ENCODE data around the gene MICU1. TPM values are rescaled to one million over a fixed set of nuclear protein-coding genes. Genes with fewer than 3 reads are reported as not detected.

MICU1 gene
- total and polyA plus RNA-seq, 10 of the 15 experiments (the other 5 are each of a cell fraction or from before 2014, with no cell fraction given): 18.2 to 36.4 (median 22.2) TPM

DNA sequence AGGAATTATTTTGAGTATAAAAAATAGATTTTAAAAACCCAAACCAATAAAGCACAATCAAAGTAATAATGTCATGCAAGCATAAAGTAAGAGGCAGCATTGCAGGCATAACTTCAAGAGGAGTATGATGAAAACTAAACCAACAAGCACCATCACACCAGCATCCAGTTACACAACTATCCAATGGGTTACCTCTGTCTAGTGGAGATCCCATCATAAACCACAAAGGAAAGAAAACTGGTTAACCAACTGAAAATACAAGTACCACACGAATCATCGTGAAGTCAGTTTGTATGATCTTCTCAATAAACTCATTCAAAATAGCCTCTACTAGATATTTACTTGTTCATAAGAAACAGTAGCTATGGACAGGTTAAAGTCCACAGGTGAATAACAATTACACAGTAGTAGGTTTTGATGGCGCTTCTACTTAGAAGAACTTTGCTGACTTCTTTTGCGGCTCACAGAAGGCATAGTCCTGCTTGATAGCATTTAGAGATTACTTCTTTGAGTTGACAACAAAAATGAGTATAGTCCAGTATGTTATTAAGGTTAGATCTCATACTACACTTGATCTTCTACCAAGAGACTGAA is 116.6 kb downstream of the MICU1 start:
- no peaks in the 10 kb centered on the region; the same call in 2 of the 3 replicates for H3K9me3 ChIP-seq (replicated peaks; ENCODE audit: control insufficient read depth, insufficient read depth, low read length)
- intact Hi-C loops (cut with micrococcal nuclease; ENCODE audit: unreplicated experiment): no loop called here
- TF ChIP-seq SREBF2 (IDR thresholded peaks at IDR 0.05; ENCODE audit: low read length) (no peak), NFXL1 (IDR thresholded peaks at IDR 0.05; ENCODE audit: borderline replicate concordance) (no peak)
- TF ChIP-seq, protein P1, sequence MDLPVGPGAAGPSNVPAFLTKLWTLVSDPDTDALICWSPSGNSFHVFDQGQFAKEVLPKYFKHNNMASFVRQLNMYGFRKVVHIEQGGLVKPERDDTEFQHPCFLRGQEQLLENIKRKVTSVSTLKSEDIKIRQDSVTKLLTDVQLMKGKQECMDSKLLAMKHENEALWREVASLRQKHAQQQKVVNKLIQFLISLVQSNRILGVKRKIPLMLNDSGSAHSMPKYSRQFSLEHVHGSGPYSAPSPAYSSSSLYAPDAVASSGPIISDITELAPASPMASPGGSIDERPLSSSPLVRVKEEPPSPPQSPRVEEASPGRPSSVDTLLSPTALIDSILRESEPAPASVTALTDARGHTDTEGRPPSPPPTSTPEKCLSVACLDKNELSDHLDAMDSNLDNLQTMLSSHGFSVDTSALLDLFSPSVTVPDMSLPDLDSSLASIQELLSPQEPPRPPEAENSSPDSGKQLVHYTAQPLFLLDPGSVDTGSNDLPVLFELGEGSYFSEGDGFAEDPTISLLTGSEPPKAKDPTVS (IDR thresholded peaks at IDR 0.05; ENCODE audit: low read depth, low read length): no peak
- no peak overlapping the region for H3K4me2 ChIP-seq (ENCODE audit: control insufficient read depth, insufficient read depth)
- H3K4me1 ChIP-seq (ENCODE audit: control insufficient read depth, insufficient read depth, low read length): no peaks in the 10 kb centered on the region
- CTCF ChIA-PET: no interaction called here
- FAIRE-seq: no peak
- BruUV-seq (replicated peaks): no TSS peak
- no peak for ATAC-seq
- H3K36me3 ChIP-seq (ENCODE audit: control insufficient read depth in 2 of 2, insufficient read depth in 2 of 2, low read length in 1 of 2): no peaks in the 10 kb centered on the region
- H3K9ac ChIP-seq (ENCODE audit: control insufficient read depth, insufficient read depth, low read length): no peak overlapping the region
- H3K27me3 ChIP-seq (replicated peaks in 1 of 2; ENCODE audit: control insufficient read depth in 2 of 2, insufficient read depth in 2 of 2, low read length in 1 of 2): no peaks in the 10 kb centered on the region
- SMC1A ChIA-PET (ENCODE audit: uncharacterized antibody, unreplicated experiment): no interaction called here
- POLR2A ChIA-PET: no interaction called here
- in situ Hi-C loops (cut with MboI): no loop called here
- H3K4me3 ChIP-seq: no peak overlapping the region
- 100% methylated on average over 4 of the region's 4 CpGs for WGBS (ENCODE audit: insufficient coverage, insufficient replicate concordance, low lambda C conversion rate, missing lambda C conversion rate)
- no peaks in the 10 kb centered on the region for H4K20me1 ChIP-seq (ENCODE audit: control insufficient read depth, insufficient read depth)
- no peak overlapping the region for H3K27ac ChIP-seq (ENCODE audit: control insufficient read depth, insufficient read depth)
- DNase-seq (ENCODE audit: low read depth, low spot score): no peak
- H3K79me2 ChIP-seq (ENCODE audit: control insufficient read depth, insufficient read depth, low read length): no peaks in the 10 kb centered on the region
- H2AFZ ChIP-seq (ENCODE audit: control insufficient read depth, low read depth, low read length): no peak overlapping the region
- RAD21 ChIA-PET (ENCODE audit: unreplicated experiment): no interaction called here

DNA sequence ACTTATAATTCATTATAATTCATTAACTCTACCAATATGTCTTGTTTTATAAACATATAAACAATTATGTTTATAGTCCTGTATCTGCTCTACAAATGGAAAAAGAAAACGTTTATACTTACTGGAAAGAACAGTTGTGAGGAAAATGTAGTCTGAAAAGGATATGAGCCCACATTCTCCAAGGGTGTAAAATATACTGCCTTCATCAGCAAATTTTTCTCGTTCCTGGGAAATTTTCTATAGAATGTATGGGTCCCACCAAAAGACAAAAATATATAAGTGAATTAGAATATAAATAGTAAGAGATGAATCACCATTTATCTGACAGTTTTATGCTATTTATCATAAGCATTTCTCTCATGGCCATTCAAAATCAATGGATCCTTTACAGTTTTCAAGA is 117.8 kb downstream of the MICU1 start:
- H2AFZ ChIP-seq (ENCODE audit: control insufficient read depth, low read depth, low read length): no peak overlapping the region
- no peak overlapping the region for H3K27ac ChIP-seq (ENCODE audit: control insufficient read depth, insufficient read depth)
- ChIA-PET CTCF (no interaction called here), POLR2A (no interaction called here), RAD21 (ENCODE audit: unreplicated experiment) (no interaction called here), SMC1A (ENCODE audit: uncharacterized antibody, unreplicated experiment) (no interaction called here)
- DNase-seq (ENCODE audit: low read depth, low spot score): no peak
- intact Hi-C loops (cut with micrococcal nuclease; ENCODE audit: unreplicated experiment) (no loop called here), in situ Hi-C loops (cut with MboI) (no loop called here)
- no peak for ATAC-seq
- no peaks in the 10 kb centered on the region for H3K27me3 ChIP-seq (replicated peaks in 1 of 2; ENCODE audit: control insufficient read depth in 2 of 2, insufficient read depth in 2 of 2, low read length in 1 of 2)
- no peaks in the 10 kb centered on the region for H4K20me1 ChIP-seq (ENCODE audit: control insufficient read depth, insufficient read depth)
- H3K4me3 ChIP-seq: no peak overlapping the region
- 90% methylated on average over 2 of the region's 2 CpGs for WGBS (ENCODE audit: insufficient coverage, insufficient replicate concordance, low lambda C conversion rate, missing lambda C conversion rate)
- no peak for FAIRE-seq
- H3K9ac ChIP-seq (ENCODE audit: control insufficient read depth, insufficient read depth, low read length): no peak overlapping the region
- no peaks in the 10 kb centered on the region for H3K36me3 ChIP-seq (ENCODE audit: control insufficient read depth in 2 of 2, insufficient read depth in 2 of 2, low read length in 1 of 2)
- H3K9me3 ChIP-seq (replicated peaks; ENCODE audit: control insufficient read depth, insufficient read depth, low read length): no peaks in the 10 kb centered on the region; the same call in 2 of the 3 replicates
- BruUV-seq (replicated peaks): no TSS peak
- no peak overlapping the region for H3K4me2 ChIP-seq (ENCODE audit: control insufficient read depth, insufficient read depth)
- no peaks in the 10 kb centered on the region for H3K79me2 ChIP-seq (ENCODE audit: control insufficient read depth, insufficient read depth, low read length)
- H3K4me1 ChIP-seq (ENCODE audit: control insufficient read depth, insufficient read depth, low read length): no peaks in the 10 kb centered on the region
- TF ChIP-seq NFXL1 (IDR thresholded peaks at IDR 0.05; ENCODE audit: borderline replicate concordance): no peak
- TF ChIP-seq PAX8 (IDR thresholded peaks at IDR 0.05): no peak
- TF ChIP-seq, protein P2, sequence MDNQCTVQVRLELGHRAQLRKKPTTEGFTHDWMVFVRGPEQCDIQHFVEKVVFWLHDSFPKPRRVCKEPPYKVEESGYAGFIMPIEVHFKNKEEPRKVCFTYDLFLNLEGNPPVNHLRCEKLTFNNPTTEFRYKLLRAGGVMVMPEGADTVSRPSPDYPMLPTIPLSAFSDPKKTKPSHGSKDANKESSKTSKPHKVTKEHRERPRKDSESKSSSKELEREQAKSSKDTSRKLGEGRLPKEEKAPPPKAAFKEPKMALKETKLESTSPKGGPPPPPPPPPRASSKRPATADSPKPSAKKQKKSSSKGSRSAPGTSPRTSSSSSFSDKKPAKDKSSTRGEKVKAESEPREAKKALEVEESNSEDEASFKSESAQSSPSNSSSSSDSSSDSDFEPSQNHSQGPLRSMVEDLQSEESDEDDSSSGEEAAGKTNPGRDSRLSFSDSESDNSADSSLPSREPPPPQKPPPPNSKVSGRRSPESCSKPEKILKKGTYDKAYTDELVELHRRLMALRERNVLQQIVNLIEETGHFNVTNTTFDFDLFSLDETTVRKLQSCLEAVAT (IDR thresholded peaks at IDR 0.05): no peak
- no peak for TF ChIP-seq JUND (IDR thresholded peaks at IDR 0.05; ENCODE audit: low read depth, low read length)
- no peak for TF ChIP-seq YBX1 (IDR thresholded peaks at IDR 0.05)
- no peak for TF ChIP-seq RBBP5 (conservative IDR thresholded peaks at IDR 0.05)
- no peak for TF ChIP-seq STAT3 (IDR thresholded peaks at IDR 0.05; ENCODE audit: low read depth, low read length)
- TF ChIP-seq CBX3 (IDR thresholded peaks at IDR 0.05; ENCODE audit: borderline replicate concordance, low read depth): no peak
- no peak for TF ChIP-seq PML (IDR thresholded peaks at IDR 0.05; ENCODE audit: low read length)
- no peak for TF ChIP-seq RELA (IDR thresholded peaks at IDR 0.05; ENCODE audit: borderline replicate concordance, partially characterized antibody)
- TF ChIP-seq FOXK2 (IDR thresholded peaks at IDR 0.05): no peak

All from GM12878 (cell line).